Common myeloid progenitor, CD34-positive (primary cell): ENCODE measurements around the gene PSTPIP2.
"Not testable (repeated sequence)": the region's sequence is repeated elsewhere in the genome, so short reads cannot be mapped to it uniquely, and the experiment has no call there.

Experiments
- CTCF ChIA-PET: fragments of 350-600 bp; sonication (Branson Sonifier 250); formaldehyde crosslinking; loops from one replicate; lab custom pipeline; 2021; ENCODE audit warnings: antibody characterized with exemption; lab: Charles Lee
- POLR2A ChIA-PET: fragments of 350-600 bp; sonication (Branson Sonifier 250); formaldehyde crosslinking; loops from one replicate; lab custom pipeline; 2021; ENCODE audit warnings: antibody characterized with exemption; lab: Charles Lee
- DNase-seq, 3 donors: peaks; one replicate each; pipeline versions ENCODE4 v3.0.0 to v3.0.0-alpha.2; 2013
- H3K27ac ChIP-seq, 2 experiments: 1 replicate in 1 of 2; 2 replicates in 1 of 2; pipeline ENCODE4 v1.7.0; 2013; ENCODE audit warnings: inconsistent platforms in 2 of 2, low read length in 2 of 2, mild to moderate bottlenecking in 2 of 2, low read depth in 1 of 2, moderate library complexity in 1 of 2; ENCODE audit not compliant: severe bottlenecking in 2 of 2, insufficient read depth in 1 of 2, poor library complexity in 1 of 2
- H3K27me3 ChIP-seq, 5 experiments: replicated peaks in 2 of 5; 1 replicate in 3 of 5; 2 replicates in 2 of 5; pipeline versions ENCODE4 v1.6.1 to v1.7.0; 2013; ENCODE audit warnings: low read length in 4 of 5, mild to moderate bottlenecking in 2 of 5, moderate library complexity in 2 of 5, inconsistent platforms in 1 of 5; ENCODE audit not compliant: insufficient read depth in 5 of 5, control insufficient read depth in 4 of 5
- H3K36me3 ChIP-seq, 4 experiments: 1 replicate in 2 of 4; 2 replicates in 2 of 4; pipeline versions ENCODE4 v1.6.1 to v1.7.0; 2013; ENCODE audit warnings: low read length in 3 of 4, control low read depth in 1 of 4, mild to moderate bottlenecking in 1 of 4; ENCODE audit not compliant: control insufficient read depth in 4 of 4, insufficient read depth in 4 of 4
- H3K4me1 ChIP-seq, 4 experiments: 1 replicate in 3 of 4; 2 replicates in 1 of 4; pipeline versions ENCODE4 v1.6.1 to v1.7.1; 2013; ENCODE audit warnings: low read length in 3 of 4, mild to moderate bottlenecking in 3 of 4, control low read depth in 1 of 4, inconsistent platforms in 1 of 4, moderate library complexity in 1 of 4; ENCODE audit not compliant: control insufficient read depth in 4 of 4, insufficient read depth in 4 of 4; ENCODE audit errors: control extremely low read depth in 1 of 4
- H3K4me3 ChIP-seq, 7 experiments: 1 replicate in 4 of 7; 2 replicates in 3 of 7; pipeline versions ENCODE4 v1.5.1 to v1.7.0; 2013; ENCODE audit warnings: mild to moderate bottlenecking in 7 of 7, low read length in 6 of 7, moderate library complexity in 6 of 7, inconsistent platforms in 2 of 7, low read depth in 2 of 7, control low read depth in 1 of 7; ENCODE audit not compliant: insufficient read depth in 4 of 7, control insufficient read depth in 1 of 7; ENCODE audit errors: extremely low read depth in 1 of 7
- H3K9me3 ChIP-seq, 5 experiments: 1 replicate in 4 of 5; 2 replicates in 1 of 5; pipeline versions ENCODE4 v1.6.1 to v1.7.1; 2013; ENCODE audit warnings: low read length in 4 of 5, mild to moderate bottlenecking in 2 of 5, inconsistent platforms in 1 of 5, low read depth in 1 of 5, moderate library complexity in 1 of 5; ENCODE audit not compliant: control insufficient read depth in 4 of 5, insufficient read depth in 2 of 5; ENCODE audit errors: control extremely low read depth in 1 of 5
- WGBS: methylation state at CpG from one replicate; pipeline ENCODE4 v1.1.5; 2013; ENCODE audit not compliant: insufficient coverage; 5-methylcytosine and 5-hydroxymethylcytosine counted together

Gene PSTPIP2

DNA sequence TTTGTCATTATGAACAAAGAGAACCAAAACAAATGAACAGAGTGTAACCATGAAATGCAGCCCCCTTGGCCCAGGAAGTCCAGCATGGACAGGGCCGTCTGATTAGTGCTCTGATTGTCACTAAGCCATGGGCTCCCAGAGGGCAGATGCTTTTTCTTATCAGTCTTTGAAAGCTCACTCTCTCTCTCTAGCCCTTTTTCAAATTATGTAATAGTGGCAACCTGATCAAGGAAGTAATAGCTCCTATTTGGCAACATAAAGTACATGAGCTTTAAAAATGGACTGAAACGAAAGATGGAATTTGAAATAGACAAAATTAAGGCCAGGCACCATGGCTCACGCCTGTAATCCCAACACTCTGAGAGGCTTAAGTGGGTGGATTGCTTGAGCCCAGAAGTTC, 72.5 kb downstream of the PSTPIP2 start:
- ChIA-PET CTCF (interaction anchor here (1.0 to 1.8 kb wide), 3 partner anchors 10 to 74 kb away, joined by 4 to 9 read pairs (median 4); no protein-coding TSS in a partner anchor), POLR2A (no interaction called here)
- no peak for DNase-seq
- Histone ChIP-seq H3K4me1 (peaks cover 10 to 22% (median 13%) of the 10 kb centered on the region in 4 experiments), H3K27me3 (no peaks in the 10 kb centered on the region), H3K4me3 (no peak overlapping the region), H3K27ac (no peak overlapping the region), H3K9me3 (peaks cover 3 to 10% (median 7%) of the 10 kb centered on the region in 5 experiments), H3K36me3 (peaks cover 0 to 41% (median 11%) of the 10 kb centered on the region in 4 experiments)
- WGBS: 88% methylated on average over 1 of the region's 3 CpGs

DNA sequence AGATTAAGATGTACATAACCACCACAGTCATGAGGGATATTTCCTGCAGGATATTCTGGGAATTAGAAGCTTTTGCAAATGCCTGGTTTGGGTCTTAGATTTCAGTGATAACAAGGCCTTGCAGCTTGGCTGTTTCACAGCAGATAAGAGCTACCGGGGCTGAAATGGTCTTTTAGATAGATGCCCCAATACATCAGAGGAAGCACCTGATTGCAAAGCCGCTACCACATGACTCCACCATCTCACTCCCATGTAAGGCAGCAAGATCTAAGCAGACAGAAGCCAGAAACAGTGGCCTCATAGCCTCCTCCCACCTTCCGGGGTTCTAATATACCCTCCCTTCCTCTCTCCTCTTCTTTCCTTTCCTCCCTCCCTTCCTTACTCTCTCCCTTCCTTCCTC, 73.8 kb downstream of the PSTPIP2 start:
- Histone ChIP-seq H3K9me3 (peaks cover 3 to 10% (median 6%) of the 10 kb centered on the region in 5 experiments), H3K27ac (peak overlapping the region in 1 of 2 experiments; percentile 55), H3K4me3 (peak overlapping the region in 2 of 7 experiments; percentile 39 to 55), H3K36me3 (peaks cover 2 to 39% (median 18%) of the 10 kb centered on the region in 4 experiments), H3K27me3 (no peaks in the 10 kb centered on the region), H3K4me1 (peaks cover 10 to 22% (median 13%) of the 10 kb centered on the region in 4 experiments)
- POLR2A ChIA-PET: no interaction called here
- CTCF ChIA-PET: interaction anchor here (0.7 to 3.7 kb wide), 6 partner anchors 10 to 328 kb away, joined by 3 to 14 read pairs (median 4); no protein-coding TSS in a partner anchor
- DNase-seq: peak; percentile 71 to 90 (median 85)
- 11% methylated on average over 2 of the region's 3 CpGs for WGBS

DNA sequence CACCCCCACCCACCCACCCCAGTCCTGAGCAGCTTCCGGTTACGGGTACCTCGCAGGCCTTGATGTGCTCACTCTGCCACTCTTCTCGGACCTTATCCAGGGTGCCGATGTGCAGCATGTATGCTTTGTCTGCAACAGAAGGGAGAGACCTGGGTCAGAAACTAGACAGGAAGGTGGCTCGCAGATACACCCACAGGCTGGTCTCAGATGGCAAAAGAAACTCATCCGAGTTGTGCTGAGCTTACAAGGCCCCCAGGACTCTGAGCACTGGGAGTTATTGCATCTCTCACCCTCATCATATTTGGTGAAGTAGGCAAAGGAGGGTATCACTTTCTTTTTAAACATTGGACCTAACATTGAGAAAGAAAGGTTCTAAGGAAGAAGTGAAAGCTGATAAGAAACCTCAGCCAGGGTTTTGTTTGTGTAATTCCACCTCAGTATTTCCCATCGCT, 74.3 kb downstream of the PSTPIP2 start:
- WGBS: 54% methylated on average over 5 of the region's 8 CpGs
- POLR2A ChIA-PET: no interaction called here

DNA sequence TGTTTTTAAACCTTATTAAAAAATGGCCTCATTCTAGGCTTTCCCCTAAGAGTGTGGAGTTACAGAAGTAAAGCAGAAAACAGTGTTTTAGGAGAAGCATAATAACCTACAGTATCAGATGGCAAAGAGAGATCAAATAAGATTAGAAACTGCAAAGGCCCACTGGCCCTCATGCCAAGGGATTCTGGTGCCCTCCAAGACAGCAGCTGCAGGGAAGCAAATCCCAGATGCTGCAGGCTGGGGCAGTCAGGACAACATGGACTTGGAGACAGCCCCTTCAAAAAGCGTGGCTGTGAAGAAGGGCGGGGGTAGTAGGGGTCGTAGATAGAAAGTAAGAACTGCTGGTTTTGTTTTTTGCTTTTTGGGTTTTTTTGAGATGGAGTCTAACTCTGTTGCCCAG, 76.6 kb downstream of the PSTPIP2 start:
- ChIA-PET POLR2A (no interaction called here), CTCF (interaction anchor here (3.7 kb wide), 1 partner anchor 78 kb away, joined by 14 read pairs; no protein-coding TSS in a partner anchor)
- WGBS: no CpG with 5 or more reads among the region's 3 CpGs
- H3K4me1 ChIP-seq: peaks cover 10 to 22% (median 11%) of the 10 kb centered on the region in 4 experiments
- H3K4me3 ChIP-seq: no peak overlapping the region
- H3K27ac ChIP-seq: no peak overlapping the region
- no peak for DNase-seq
- peaks cover 5 to 48% (median 20%) of the 10 kb centered on the region in 4 experiments for H3K36me3 ChIP-seq
- no peaks in the 10 kb centered on the region for H3K9me3 ChIP-seq
- no peaks in the 10 kb centered on the region for H3K27me3 ChIP-seq

More for the DNA sequence above, 74.3 kb downstream of the PSTPIP2 start:
- peak overlapping the region in 1 of 2 experiments; percentile 55 for H3K27ac ChIP-seq
- peaks cover 3 to 34% (median 15%) of the 10 kb centered on the region in 4 experiments for H3K36me3 ChIP-seq
- peak; percentile 36 to 74 (median 69) for DNase-seq
- peaks cover 10 to 22% (median 13%) of the 10 kb centered on the region in 4 experiments for H3K4me1 ChIP-seq
- H3K27me3 ChIP-seq: no peaks in the 10 kb centered on the region
- H3K9me3 ChIP-seq: peaks cover under 1 to 7% (median 2%) of the 10 kb centered on the region in 5 experiments
- peak overlapping the region in 2 of 7 experiments; percentile 39 to 55 for H3K4me3 ChIP-seq
- CTCF ChIA-PET: interaction anchor here (0.7 to 3.7 kb wide), 6 partner anchors 12 to 327 kb away, joined by 3 to 14 read pairs (median 3); no protein-coding TSS in a partner anchor

DNA sequence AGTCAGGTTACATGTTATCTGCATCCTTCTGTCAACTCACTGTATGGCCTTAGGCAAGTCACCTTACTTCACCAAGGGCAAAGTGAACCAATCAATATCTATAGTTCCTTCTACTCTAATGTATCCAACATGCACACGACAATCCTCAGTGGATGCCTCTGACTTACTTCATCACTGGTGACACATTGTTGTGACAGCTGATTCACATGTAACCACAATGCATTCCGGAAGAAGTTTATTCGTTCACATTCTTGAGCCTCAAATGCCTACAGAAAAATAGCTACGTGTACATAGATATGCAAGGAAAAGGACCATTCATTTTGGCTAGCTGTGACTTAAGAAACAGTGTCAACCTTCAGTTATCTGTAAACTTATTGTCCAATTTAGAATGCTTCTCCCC, 78.6 kb downstream of the PSTPIP2 start:
- WGBS: 100% methylated on average over 4 of the region's 4 CpGs
- POLR2A ChIA-PET: no interaction called here
- CTCF ChIA-PET: interaction anchor here (1.4 to 1.9 kb wide), 4 partner anchors 12 to 80 kb away, joined by 4 to 7 read pairs (median 5); partner anchors contain the start of gene PSTPIP2

DNA sequence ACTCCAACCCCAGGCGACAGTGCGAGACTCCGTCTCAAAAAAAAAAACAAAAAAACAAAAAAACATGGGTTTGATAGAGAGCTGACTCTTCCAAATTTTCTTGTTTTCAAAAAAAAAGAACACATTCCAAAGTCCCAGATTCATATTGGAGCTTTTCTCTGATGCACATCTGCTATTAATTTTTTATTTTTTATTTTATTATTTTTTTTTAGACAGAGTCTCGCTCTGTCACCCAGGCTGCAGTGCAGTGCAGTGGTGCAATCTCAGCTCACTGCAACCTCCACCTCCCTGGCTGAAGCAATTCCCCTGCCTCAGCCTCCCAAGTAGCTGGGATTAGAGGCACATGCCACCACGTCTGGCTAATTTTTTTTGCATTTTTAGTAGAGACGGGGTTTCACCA, 79.5 kb downstream of the PSTPIP2 start:
- DNase-seq, H3K27ac ChIP-seq, H3K4me1 ChIP-seq, H3K9me3 ChIP-seq, H3K4me3 ChIP-seq, H3K27me3 ChIP-seq: not testable (repeated sequence)
- CTCF ChIA-PET: interaction anchor here (0.9 to 1.4 kb wide), 3 partner anchors 10 to 81 kb away, joined by 3 to 4 read pairs (median 3); no protein-coding TSS in a partner anchor
- WGBS: 100% methylated on average over 4 of the region's 6 CpGs
- POLR2A ChIA-PET: interaction anchor here (0.6 kb wide), 1 partner anchor 281 kb away, joined by 3 read pairs; no protein-coding TSS in a partner anchor
- peaks cover 15 to 66% (median 36%) of the 10 kb centered on the region in 4 experiments for H3K36me3 ChIP-seq

More for the DNA sequence above, 78.6 kb downstream of the PSTPIP2 start:
- Histone ChIP-seq H3K4me1 (peaks cover 5 to 11% (median 7%) of the 10 kb centered on the region in 4 experiments), H3K27ac (no peak overlapping the region), H3K27me3 (no peaks in the 10 kb centered on the region), H3K4me3 (no peak overlapping the region), H3K9me3 (peaks cover 0 to 2% (median 0%) of the 10 kb centered on the region in 5 experiments), H3K36me3 (peaks cover 14 to 62% (median 30%) of the 10 kb centered on the region in 4 experiments)
- no peak for DNase-seq

DNA sequence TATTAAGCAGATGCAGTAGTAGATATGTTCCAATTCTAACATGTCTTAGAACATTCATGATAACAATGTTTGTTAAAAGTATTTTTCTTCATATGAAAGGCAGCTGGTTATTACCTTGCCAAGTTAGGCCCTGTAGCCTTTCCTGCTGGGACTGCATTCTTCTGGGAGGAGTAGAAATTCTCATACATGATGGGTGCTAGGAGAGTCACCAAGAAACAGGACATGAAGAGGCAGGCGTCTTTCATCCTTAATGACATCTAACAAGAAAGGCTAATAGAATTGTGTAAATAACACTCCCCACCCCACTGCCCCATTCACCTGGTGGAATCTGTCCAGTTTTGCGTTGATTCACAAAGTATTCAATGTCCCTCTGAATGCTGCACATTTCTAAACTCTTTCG, 80.3 kb downstream of the PSTPIP2 start:
- no peak overlapping the region for H3K27ac ChIP-seq
- no peaks in the 10 kb centered on the region for H3K4me1 ChIP-seq
- peaks cover 15 to 70% (median 39%) of the 10 kb centered on the region in 4 experiments for H3K36me3 ChIP-seq
- H3K4me3 ChIP-seq: no peak overlapping the region
- no peak for DNase-seq
- H3K27me3 ChIP-seq: no peaks in the 10 kb centered on the region
- WGBS: no CpG with 5 or more reads among the region's 3 CpGs
- peaks cover 0 to 2% (median 0%) of the 10 kb centered on the region in 5 experiments for H3K9me3 ChIP-seq
- POLR2A ChIA-PET: no interaction called here
- CTCF ChIA-PET: interaction anchor here (0.6 to 1.7 kb wide), 4 partner anchors 17 to 325 kb away, joined by 3 to 4 read pairs (median 4); no protein-coding TSS in a partner anchor
